UCSD-AML1 (cell line): ENCODE results near the gene VWA7.

Experiments used
- DNase-seq: peaks from one replicate; lab custom pipeline; 2025; ENCODE audit not compliant: unreplicated experiment; lab: John Stamatoyannopoulos, UW

VWA7 gene

DNA sequence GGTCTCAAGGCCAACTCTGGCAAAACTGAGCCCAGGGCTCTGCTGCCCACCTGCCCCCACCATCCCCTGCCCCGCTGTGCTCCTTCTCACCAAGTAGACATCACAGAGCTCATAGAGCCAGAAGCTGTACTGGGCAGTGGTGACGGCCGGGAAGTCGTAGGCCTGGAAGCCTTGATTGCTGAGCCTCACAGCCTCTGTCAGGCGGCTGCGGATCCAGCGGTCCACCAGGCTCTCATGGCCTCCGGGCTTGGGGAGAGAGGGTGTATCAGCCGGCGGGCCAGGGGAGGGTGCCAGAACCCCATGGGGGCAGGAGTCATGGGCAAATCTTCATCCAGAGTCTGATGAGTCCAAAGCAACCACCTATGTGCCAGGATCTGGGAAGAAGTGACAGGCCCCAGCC, 2.8 kb upstream of the VWA7 start:
- no peak for DNase-seq

DNA sequence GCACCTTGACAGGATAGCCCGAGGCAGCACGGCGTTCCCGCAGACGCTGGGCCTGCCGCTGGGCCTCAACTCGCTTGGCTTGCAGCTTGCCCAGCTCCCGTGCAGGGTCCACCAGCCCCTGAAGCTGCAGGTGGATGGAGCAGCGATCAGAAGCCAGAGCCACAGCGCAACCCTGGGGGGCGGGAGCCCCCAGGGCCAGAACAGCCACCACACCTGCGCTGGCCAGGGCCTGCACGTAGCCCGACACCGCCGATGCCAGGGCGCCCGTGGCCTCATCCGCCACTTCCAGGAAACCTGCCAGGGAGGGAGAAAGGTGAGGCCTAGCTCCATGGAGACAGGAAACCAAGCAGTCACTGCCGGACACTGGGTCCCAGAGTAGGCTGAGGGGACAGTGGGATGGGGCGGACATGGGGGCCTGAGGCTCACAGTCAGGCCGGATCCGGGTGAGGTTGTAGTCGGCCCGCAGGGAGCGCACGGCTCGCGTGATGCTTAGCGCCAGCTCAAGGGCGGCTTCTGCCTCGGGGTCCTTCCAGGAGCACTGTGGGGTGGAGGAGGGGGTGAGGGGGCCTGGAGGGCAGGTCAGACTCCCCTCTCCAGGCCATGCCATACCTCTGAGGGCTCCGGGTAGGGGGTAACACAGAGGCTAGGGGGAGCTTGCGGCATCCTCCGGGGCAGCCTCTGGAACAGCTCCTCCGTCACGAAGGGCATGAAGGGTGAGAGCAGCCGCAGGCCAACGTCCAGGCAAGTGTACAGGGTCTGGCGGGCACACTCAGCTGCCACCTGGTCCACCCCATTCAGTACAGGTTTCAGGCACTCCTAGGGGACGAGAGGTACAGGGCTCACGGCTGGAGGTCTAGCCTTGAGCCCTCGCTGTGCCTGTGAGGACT, 2.1 kb upstream of the VWA7 start:
- no peak for DNase-seq

DNA sequence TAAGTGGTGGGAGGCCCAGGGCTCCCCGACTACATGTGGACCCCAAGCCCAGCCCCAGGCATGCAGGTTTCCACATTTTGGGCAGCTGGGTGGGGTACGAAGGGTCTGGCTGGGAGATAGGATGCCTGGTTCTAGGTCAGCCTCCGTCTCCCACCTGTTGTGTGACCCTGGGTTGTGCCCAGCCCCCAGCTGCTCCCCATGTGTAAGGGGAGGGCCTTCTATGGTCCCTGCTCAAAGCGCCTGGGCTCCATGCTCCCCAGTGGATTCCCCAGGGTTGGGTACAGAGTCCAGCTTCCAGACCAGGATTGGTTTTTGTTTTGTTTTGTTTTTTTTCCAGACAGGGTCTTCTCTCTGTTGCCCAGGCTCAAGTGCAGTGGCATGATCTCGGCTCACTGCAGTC, 1.1 kb upstream of the VWA7 start:
- DNase-seq: no peak

DNA sequence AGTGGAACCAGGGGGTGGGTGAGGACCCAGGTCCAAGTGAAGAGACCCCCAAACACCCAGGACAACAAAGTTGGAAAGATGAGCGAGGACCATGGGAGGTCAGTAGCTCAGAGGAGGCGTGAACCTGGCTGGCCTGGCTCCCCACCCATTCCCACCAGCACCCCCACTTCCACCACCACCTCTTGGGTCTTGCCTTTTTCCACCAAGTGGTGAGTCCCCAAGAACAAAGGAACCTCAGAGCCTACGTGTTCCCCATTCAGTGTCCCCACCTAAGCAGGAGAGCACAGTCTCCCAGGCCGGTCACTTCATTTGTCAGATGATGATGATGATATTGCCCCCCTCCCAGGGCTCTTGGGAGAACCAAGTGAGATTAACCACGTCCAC, 531 bp upstream of the VWA7 start:
- DNase-seq: no peak

DNA sequence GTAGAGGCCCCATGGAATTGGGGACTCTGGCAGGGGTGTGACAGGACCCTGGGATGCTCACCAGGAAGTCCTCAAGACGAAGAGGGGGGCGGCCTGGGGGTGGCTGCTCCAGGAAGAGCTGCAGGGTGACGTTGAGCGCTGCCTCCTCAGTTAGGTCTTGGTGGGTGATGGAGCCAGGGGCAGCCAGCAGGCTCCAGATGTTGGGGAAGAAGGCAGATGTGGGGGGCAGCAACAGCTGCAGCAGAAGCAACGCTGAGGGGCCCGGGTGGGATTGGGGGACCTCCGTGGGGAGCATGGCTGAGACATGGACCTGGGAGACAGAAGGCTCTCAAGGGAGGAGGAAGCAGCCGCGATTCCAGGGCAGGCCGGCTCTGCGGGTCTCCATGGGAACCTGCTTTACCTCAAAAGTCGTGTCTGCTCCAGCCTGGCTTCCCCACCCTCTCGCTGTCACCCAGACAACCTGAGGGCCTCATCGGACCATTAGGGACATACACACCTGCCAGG, 591 bp downstream of the VWA7 start:
- no peak for DNase-seq

DNA sequence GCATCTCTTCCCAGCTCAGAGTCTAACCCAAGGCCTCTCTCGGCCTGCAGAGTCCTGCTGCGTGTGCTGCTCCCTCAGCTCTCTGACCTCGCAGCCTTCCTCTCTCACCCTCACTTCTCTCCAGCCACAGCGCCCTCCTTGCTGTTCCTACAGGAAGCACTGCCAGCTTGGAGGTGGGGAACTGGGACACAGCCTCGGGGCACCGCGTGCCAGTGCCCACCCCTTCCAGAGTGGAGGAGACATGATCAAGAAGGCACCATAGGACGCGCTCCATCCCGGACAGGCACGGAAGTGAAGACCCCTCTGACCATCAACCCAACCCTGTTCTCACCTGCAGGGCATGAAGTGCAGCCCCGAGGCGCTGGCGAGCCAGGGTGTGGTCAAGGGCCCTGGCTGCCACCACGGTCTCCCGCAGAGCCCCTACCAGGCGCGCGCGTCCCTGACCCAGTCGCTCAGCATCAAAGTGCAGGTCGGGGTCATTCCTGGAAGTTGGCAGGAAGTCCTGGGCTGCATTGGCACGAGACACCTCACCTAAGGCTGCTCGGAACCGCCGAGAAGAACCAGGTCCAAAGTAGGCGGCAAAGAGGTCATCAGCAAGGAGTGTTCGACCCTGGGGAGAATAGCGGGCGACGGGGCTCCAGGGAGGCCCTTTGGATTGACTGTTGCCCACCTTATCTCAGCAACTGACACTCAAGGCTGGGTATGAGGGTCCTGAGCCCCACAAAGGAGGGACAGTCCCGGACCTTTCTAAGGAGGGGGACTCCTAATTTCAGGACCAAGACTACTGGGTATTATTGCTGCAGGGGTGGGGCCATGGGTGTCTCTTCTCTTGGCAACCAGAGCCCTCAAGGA, 1.3 kb downstream of the VWA7 start:
- DNase-seq: no peak

DNA sequence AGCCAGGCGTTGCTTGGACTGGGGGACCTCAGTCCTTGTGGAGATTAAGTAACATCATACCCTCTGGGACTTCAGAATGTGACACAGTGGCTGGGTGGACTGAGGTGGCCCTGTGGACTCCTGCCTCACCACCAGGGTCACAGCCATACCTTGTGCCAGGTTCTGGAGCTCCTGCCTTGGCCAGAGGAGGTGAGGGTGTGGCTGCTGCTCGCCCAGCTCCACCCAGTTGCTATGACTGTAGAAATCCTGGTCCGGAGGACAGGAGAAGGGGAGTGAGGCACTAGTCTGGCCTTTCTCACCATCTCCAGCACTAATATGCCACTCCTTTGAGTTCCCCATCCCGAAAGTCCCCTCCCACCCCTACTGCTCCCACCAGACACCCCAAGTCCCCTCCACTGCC, 1.9 kb downstream of the VWA7 start:
- DNase-seq: no peak

DNA sequence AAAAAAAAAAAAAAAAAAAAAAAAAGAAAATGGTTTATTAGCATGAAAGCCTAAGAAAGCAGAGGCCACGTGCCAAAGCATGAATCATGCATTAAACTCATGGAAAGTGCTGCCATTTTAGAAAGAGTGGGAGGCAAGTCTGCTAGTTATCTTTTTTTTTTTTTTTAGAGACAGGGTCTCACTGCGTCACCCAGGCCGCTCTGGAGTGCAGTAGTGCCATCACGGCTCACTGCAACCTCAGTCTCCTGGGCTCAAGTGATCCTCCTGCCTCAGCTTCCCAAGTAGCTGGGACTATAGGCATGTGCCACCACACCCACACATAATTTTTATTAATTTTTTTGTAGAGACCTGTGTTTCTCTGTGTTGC, 5.2 kb downstream of the VWA7 start:
- no peak for DNase-seq

DNA sequence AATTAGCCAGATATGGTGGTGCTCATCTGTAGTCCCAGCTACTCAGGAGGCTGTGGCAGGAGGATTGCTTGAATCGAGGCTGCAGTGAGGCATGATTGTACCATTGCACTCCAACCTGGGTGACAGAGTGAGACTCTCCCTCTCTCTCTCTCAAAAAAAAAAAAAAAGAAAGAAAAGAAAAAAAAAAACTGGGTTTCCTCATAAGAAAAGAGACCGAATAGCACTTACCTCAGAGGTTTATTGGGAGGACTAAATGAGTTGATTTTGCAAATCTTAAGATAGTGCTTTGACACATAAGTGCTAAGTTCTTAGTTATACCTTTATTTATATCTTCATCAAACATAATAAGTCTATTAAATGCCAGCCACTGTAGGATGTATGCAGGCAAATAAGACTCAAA, 6.3 kb downstream of the VWA7 start:
- no peak for DNase-seq

DNA sequence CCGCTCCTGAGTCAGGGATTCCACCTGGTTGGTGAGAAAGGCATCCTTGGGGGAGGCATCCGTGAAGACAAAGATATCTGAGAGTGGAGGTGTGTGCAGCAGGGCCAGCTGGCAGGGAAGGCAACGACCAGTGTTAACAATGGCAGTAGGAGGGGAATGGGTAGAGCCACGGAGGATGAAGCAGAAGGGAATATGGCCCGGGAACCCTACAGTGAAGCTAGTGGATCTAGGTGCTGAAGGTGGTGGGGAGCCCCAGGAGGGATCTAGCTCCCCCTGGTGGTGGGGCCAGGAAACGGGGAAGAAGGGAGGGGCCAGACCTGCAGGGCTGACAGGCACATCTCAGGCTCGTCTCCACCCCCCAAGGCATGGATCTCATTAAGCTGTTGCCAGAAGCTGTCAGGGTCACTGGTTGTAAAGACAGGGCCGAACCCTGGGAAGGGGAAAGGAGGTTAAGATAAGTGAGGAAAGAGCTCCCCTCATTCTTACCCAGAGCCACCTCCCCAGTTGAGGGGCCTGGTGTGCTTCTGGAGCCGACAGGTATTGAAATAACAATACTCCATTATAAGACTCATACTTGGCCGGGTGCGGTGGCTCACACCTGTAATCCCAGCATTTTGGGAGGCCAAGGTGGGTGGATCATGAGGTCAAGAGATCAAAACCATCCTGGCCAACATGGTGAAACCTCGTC, 7.3 kb downstream of the VWA7 start:
- peak; percentile 88 for DNase-seq

DNA sequence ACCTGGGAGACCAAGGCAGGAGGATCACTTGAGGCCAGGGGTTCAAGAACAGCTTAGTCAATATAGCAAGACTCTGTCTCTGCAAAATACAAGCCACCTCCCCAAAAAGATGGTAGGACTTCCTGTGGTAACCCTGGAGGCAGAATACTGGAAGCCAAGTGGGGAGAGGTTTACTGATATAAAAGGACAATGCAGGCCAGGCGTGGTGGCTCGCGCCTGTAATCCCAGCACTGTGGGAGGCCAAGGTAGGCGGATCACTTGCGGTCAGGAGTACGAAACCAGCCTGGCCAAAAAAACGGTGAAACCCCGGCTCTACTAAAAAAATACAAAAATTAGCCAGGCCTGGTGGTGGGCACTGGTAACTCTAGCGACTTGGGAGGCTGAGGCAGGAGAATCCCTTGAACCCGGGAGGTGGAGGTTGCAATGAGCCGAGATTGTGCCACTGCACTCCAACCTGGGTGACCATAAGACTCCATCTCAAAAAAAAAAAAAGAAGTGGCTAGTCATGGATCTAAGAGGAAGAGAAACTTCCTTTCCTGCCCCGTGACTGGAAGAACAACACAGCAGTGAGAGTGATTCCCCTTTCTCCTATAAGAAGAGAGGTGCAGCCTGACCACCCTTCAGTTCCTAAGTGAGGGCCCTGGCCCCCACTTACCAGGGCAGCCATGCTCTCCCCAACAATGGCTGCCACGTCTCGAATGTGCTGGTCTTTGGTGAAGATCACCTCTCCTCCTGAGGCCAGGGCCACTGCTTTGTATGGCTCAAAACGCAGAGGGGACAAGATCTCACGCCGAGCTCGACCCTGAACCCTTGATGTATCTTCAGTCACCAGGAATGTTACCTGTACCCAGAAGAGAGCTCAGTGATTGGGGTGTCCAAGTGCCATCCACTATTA, 8.5 kb downstream of the VWA7 start:
- no peak for DNase-seq

DNA sequence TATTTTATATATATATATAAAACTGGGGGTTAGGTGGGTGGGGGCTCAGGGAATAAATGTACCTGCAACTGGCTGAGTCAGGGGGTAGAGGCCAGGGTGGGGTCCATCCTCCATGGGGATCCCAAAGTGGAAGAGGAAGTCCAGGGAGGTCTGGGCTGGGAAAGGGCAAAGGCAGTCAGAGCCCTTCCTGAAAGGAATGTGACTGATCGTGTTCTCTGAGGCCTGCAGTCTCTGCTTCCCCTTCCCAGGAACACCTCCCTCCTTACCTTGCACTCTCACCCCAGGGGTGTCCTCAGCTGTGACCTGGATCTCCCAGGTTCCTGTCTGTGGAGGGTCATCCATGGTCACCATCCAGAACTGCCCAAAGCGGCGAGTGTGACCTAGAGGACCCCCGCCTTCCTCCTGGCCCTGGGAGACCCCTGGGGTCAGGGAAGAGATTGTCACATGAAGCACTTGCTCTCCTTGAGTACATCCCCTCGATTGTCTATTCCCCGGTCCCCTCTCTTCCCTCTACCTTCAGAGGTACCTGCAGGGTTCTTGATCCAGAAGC, 10.0 kb downstream of the VWA7 start:
- no peak for DNase-seq

DNA sequence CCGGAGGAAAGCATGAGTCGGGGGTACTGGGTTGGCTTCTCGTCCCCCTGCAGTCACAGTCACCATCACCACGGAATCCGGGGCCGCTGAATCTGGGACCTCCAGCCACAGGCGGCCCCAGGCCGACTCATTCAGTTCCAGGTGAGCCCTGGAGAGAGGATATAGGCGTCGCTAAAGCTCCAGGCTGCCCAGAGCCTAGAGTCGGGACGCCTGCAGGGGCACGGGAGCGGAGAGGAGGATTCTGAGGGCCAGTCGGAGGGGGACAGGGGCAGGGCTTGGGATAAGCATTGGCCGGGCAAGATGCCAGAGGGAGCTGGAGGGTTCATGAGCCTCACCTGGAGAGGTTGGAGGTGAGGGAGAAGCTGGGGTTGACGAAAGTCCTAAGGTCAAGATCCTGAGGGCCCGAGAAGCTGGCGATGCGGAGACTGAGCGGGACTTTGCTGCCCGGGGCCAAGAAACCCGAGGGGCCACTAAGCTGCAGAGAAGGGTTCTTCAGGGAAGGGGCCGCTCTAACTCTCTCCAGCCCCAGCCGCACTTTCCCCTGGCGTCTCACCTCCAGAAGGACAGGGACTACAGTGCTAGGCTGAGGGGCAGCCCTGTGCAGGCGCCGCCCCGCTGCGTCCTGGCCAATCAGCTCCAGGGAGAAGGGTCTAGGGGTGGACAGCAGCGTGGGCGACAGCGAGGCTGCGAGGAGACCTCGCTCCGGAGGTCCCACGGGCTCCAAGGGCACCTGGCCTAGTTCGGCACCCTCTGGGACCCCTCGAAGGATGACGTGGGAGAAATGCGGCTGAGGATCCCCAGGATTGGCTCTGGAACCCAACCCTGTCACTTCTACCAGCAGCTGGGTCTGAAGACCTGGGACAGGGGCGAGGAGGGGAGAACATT, 11.0 kb downstream of the VWA7 start:
- DNase-seq: no peak

DNA sequence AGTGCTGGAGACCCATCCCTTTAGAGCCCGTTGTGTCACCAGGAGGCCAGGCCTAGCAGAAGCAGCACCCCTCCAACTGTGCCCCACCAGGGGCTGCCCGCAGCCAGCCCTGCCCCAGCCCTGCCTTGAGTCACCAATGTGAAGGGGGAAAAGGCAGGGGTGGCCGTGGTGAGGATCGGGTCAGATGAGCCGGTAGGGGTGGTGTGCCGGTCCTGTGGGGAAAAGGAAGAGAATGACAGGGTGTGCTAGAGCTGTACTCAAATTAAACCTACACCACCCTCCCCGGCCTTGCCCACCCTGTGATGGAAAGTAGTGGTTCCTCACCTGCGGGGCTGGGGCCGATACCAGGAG, 11.6 kb downstream of the VWA7 start:
- no peak for DNase-seq

DNA sequence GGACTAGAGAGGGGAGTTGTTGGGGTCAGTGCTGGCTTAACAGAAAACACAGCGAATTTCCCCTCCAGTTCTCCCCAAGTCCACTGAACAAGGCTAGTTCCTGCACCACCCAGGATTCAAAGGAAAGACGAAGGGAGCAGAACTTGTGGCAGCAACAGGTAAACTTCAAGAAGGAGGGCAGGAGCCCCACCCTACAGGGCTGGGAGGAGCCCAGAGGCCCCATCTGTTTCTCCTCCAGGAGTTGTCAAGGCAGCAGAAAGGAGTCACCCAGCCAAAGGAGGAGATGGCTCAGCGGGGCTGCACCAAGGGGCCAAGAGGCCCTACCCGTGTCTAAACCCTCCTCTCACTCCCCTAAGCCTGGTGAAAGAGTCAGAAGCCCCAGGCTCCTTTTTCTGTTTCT, 12.9 kb downstream of the VWA7 start:
- DNase-seq: no peak

DNA sequence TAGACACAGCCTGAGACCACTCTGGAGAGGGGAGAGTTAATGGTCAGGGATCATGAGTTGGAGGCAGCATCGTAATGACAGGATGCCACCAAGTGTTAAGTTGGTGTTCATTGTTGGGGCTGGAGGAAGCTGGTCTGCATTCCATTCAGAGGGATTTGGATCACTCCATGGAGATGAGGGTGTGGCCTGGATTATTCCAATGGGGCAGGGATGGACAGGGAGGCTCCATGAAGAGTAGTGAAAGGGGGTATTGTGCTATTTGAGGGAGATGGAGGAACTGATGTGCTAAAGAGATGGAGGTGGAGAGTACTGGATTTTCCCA, 13.5 kb downstream of the VWA7 start:
- DNase-seq: no peak

DNA sequence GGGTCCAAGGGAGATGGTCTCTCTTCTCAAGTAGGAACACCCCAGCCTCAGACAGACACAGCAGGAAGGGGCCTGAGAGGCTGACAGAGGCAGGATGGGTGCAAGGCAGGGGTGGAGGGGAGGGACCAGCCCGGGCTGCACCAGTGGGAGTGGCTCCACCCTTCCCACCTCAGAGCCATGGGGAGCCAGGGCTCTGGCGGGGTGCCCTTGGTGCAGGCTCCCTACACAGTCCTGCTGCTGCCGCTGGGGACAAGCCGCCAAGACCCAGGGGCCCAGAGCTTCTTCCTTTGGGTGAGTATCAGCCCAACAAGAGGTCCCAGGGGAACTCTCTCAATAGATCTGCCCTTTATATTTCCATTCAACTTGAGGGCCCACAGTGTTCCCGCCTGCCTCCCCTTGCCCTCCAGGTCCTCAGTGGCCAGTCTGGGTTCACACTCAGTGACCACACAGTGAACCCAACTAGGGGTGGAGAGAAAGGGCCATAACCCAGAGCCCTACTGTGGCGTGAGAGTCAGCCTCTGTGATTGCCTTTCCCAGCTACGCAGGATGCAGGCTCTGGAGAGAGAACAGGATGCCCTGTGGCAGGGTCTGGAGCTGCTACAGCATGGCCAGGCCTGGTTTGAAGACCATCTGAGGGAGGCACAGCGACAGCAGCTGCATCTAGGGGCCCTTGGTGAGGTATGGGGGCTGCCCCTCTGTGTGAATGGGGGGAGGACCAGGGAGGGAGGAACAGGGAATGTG, 14.1 kb downstream of the VWA7 start:
- no peak for DNase-seq

DNA sequence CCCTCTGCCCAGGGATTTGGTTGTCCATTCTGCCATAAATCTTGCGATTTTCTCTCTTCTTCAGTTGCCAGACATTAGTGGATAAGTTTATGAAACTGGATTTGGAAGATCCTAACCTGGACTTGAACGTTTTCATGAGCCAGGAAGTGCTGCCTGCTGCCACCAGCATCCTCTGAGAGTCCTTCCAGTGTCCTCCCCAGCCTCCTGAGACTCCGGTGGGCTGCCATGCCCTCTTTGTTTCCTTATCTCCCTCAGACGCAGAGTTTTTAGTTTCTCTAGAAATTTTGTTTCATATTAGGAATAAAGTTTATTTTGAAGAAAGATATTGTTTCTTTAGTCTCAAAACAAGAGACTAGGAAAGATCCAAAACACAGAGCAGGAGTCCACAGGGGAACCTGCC, 14.8 kb downstream of the VWA7 start, which contains the start of gene SAPCD1:
Gene SAPCD1 (plus strand): TSS at position 301 of the 400 bp plus-strand sequence. CDS start 399 bp downstream, outside the sequence.
- no peak for DNase-seq

DNA sequence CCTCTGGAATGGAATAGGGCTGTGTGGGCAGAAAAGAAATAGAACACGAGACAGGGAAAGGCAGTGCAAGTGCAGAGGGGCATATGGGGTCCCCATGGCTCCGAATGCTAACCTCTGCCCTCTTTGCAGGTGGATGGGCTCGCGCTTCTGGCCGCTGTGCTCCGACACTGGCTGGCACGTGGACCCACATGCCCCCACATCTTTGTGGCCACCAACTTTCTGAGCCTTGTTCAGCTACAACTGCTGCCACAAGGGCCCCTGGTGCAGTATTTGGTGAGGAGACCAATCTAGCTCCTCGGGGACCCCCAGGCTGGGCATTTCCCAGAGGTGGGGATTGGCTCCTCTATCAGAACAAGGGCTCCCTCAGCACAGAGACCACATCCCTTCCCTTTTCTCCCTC, 15.8 kb downstream of the VWA7 start:
- no peak for DNase-seq
